Nephron progenitor cell (in vitro differentiated cells): ENCODE results near the gene REEP1.

Source experiments
- DNase-seq: peaks from one replicate; pipeline ENCODE4 v3.0.0; 2021
- H3K27ac Mint-ChIP-seq: 2 replicates; pipeline ENCODE4 v1.8.0; 2021; ENCODE audit warnings: mild to moderate bottlenecking, moderate library complexity, mixed read lengths
- H3K27me3 Mint-ChIP-seq: 2 replicates; pipeline ENCODE4 v1.8.0; 2021; ENCODE audit warnings: mild to moderate bottlenecking, low read depth, mixed read lengths; ENCODE audit not compliant: poor library complexity
- H3K36me3 Mint-ChIP-seq: 2 replicates; pipeline ENCODE4 v1.8.0; 2021; ENCODE audit warnings: low read depth, mixed read lengths
- H3K4me1 Mint-ChIP-seq: 2 replicates; pipeline ENCODE4 v1.8.0; 2021; ENCODE audit warnings: mixed read lengths
- H3K4me3 Mint-ChIP-seq: 2 replicates; pipeline ENCODE4 v1.8.0; 2021; ENCODE audit warnings: mild to moderate bottlenecking, moderate library complexity, mixed read lengths
- H3K9me3 Mint-ChIP-seq: 2 replicates; pipeline ENCODE4 v1.8.0; 2021; ENCODE audit warnings: mild to moderate bottlenecking, moderate library complexity, mixed read lengths
- TF ChIP-seq, protein P1 (sequence below): fragments of 200-600 bp; sonication (generic); IDR thresholded peaks from 2 replicates; pipeline ENCODE4 v1.5.0; 2021; ENCODE audit warnings: antibody characterized with exemption

The REEP1 gene

DNA sequence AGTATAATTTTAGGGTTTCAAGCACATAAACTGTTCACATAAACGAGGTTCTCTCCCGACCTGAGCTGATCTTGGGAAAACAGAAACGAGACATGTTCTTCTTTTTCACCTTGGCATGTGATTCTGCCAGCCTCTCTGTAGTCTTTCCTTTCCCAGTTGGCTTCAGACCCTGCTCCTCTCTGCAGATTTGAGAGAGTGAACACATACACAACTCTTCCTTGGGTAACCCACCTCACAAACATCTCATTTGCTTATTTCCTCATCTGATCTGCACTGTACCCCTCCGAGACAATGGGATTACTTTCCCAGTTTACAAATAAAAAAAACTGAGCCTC is 46.1 kb downstream of the REEP1 start:
- Mint-ChIP-seq H3K27me3 (peaks cover 14% of the 10 kb centered on the region), H3K36me3 (no peaks in the 10 kb centered on the region), H3K4me1 (peaks cover 18% of the 10 kb centered on the region), H3K9me3 (no peaks in the 10 kb centered on the region), H3K4me3 (no peak overlapping the region), H3K27ac (peak overlapping the region; percentile 4)
- TF ChIP-seq, protein P1, sequence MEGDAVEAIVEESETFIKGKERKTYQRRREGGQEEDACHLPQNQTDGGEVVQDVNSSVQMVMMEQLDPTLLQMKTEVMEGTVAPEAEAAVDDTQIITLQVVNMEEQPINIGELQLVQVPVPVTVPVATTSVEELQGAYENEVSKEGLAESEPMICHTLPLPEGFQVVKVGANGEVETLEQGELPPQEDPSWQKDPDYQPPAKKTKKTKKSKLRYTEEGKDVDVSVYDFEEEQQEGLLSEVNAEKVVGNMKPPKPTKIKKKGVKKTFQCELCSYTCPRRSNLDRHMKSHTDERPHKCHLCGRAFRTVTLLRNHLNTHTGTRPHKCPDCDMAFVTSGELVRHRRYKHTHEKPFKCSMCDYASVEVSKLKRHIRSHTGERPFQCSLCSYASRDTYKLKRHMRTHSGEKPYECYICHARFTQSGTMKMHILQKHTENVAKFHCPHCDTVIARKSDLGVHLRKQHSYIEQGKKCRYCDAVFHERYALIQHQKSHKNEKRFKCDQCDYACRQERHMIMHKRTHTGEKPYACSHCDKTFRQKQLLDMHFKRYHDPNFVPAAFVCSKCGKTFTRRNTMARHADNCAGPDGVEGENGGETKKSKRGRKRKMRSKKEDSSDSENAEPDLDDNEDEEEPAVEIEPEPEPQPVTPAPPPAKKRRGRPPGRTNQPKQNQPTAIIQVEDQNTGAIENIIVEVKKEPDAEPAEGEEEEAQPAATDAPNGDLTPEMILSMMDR, result no peak
- DNase-seq, result no peak

DNA sequence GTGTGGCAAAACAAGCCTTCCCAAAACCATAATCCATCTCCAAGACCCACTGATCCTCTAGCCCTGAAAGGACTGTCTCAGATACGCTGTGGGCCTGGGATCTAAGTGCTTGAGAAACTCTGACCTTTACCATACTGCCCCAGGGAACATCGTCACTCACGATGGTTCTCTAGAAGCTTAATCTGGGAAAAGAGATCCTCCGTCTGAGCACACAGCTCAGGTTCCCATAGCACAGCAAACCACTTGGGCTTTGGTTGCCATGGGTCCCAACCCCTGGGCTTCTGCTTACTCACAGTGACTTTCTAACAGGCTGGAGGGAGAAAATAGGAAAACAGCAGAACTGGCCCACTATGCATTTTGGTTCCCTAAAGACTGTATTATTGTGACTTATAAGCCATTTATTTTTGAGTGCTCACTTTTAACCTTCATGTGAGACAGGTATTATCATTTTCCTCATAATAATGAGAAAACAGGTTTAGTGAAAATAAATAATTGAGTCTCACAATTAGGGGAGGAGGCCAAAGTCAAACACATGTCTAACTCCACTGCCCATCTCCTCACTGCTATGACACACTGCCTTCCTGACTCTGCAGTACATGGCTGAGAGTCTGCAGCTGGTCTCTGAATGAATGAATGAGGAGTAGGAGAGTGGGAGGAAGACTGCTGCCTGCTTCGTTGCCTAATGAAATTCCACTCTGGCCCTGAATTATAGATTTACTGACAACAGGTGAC is 46.7 kb downstream of the REEP1 start:
- Mint-ChIP-seq H3K36me3 (no peaks in the 10 kb centered on the region), H3K9me3 (no peaks in the 10 kb centered on the region), H3K27ac (no peak overlapping the region), H3K4me3 (no peak overlapping the region), H3K27me3 (peaks cover 13% of the 10 kb centered on the region), H3K4me1 (peaks cover 22% of the 10 kb centered on the region)
- TF ChIP-seq, protein P1, result no peak
- peak; percentile 20 for DNase-seq

DNA sequence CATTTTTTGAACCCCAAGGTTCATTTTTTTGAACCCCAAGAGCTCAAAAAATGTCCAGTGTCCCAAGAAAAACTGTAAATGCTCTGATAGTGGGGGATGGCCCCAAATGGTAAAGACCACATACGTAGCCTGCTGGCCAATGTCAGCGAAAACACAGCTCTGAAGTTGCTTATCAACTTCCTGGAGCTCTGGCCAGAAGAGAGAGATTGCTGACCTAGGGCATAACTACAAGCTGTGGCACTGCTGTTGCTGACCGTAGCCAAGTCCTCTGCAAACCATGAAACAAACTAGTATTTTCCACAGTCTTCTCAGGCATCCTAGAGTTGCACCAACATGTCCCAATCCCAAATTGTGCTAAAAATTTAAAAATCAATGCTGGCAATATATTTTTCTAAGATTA is 50.9 kb downstream of the REEP1 start:
- Mint-ChIP-seq H3K9me3 (no peaks in the 10 kb centered on the region), H3K4me1 (peaks cover 50% of the 10 kb centered on the region), H3K27me3 (peaks cover 5% of the 10 kb centered on the region), H3K4me3 (no peak overlapping the region), H3K36me3 (no peaks in the 10 kb centered on the region), H3K27ac (no peak overlapping the region)
- TF ChIP-seq, protein P1, result no peak
- DNase-seq, result no peak

DNA sequence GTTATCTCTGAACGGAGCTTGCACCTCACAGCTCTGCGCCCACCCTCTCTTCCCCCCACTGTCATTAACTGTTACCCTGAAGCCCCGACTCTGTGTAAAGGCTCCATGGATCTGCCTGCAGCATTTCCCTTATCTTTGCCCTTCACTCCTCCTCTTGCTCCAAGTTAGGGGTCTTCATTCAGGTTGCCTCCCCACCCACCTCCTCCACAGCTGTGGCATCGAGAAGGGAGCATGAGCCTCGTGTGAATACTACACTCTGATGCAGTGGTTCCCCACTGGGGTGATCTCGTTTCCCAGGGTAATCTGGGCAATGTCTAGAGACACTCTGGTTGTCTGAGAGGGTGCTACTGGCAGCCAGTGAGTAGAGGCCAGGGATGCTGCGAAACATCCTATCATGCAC is 51.4 kb downstream of the REEP1 start:
- peaks cover 10% of the 10 kb centered on the region for H3K27me3 Mint-ChIP-seq
- no peak overlapping the region for H3K4me3 Mint-ChIP-seq
- TF ChIP-seq, protein P1, result no peak
- peaks cover 45% of the 10 kb centered on the region for H3K4me1 Mint-ChIP-seq
- no peaks in the 10 kb centered on the region for H3K9me3 Mint-ChIP-seq
- no peak for DNase-seq
- no peak overlapping the region for H3K27ac Mint-ChIP-seq
- no peaks in the 10 kb centered on the region for H3K36me3 Mint-ChIP-seq

- no peak for DNase-seq
- H3K36me3 Mint-ChIP-seq, result no peaks in the 10 kb centered on the region
- TF ChIP-seq, protein P1, result no peak
- peaks cover 11% of the 10 kb centered on the region for H3K27me3 Mint-ChIP-seq
- peaks cover 42% of the 10 kb centered on the region for H3K4me1 Mint-ChIP-seq
- H3K4me3 Mint-ChIP-seq, result no peak overlapping the region
- no peak overlapping the region for H3K27ac Mint-ChIP-seq
- no peaks in the 10 kb centered on the region for H3K9me3 Mint-ChIP-seq
Observed at GRCh38 chr2:86285571-86285970, 51.9 kb downstream of the REEP1 start.

GRCh38 chr2:86284987-86285386 is 52.4 kb downstream of the REEP1 start:
- H3K27ac Mint-ChIP-seq, result no peak overlapping the region

More at GRCh38 chr2:86284987-86285386, 52.4 kb downstream of the REEP1 start:
- DNase-seq, result no peak
- TF ChIP-seq, protein P1, result no peak
- no peak overlapping the region for H3K4me3 Mint-ChIP-seq
- no peaks in the 10 kb centered on the region for H3K9me3 Mint-ChIP-seq
- peaks cover 39% of the 10 kb centered on the region for H3K4me1 Mint-ChIP-seq
- H3K27me3 Mint-ChIP-seq, result peaks cover 13% of the 10 kb centered on the region
- H3K36me3 Mint-ChIP-seq, result no peaks in the 10 kb centered on the region
